Prostate gland (tissue), 2 donors: ENCODE data around the gene APBA2. TPM values are rescaled to one million over a fixed set of nuclear protein-coding genes. Genes with fewer than 3 reads are reported as not detected.
"Not testable (repeated sequence)": the region's sequence is repeated elsewhere in the genome, so short reads cannot be mapped to it uniquely, and the experiment has no call there.

ENCODE experiments used
- DNase-seq: peaks from one replicate; pipeline ENCODE4 v3.0.0-alpha.2; 2019; ENCODE audit warnings: low spot score
- H3K27ac ChIP-seq, 2 donors: fragments of 200-600 bp; sonication (generic); 2 replicates each; pipeline ENCODE4 v1.5.1; 2017 to 2019
- H3K27me3 ChIP-seq: fragments of 200-600 bp; sonication (generic); replicated peaks from 2 replicates; pipeline ENCODE4 v1.5.1; 2019; ENCODE audit not compliant: insufficient read depth
- H3K36me3 ChIP-seq, 2 donors: fragments of 200-600 bp; sonication (generic); 1 replicate in 1 of 2; 2 replicates in 1 of 2; pipeline versions ENCODE4 v1.5.1 to v1.8.1; 2017 to 2019
- H3K4me1 ChIP-seq: fragments of 200-600 bp; sonication (generic); replicated peaks from 2 replicates; pipeline ENCODE4 v1.5.1; 2019
- H3K4me3 ChIP-seq, 2 donors: fragments of 200-600 bp; sonication (generic); 2 replicates each; pipeline ENCODE4 v1.5.1; 2017 to 2019
- H3K9me3 ChIP-seq: fragments of 200-600 bp; sonication (generic); 2 replicates; pipeline ENCODE4 v1.5.1; 2017
- POLR2A ChIP-seq: fragments of 450-650 bp; IDR thresholded peaks from one replicate; pipeline ENCODE4 v1.6.1; 2016; ENCODE audit warnings: antibody characterized with exemption, mild to moderate bottlenecking
- POLR2AphosphoS5 ChIP-seq: sonication (generic); formaldehyde crosslinking; IDR thresholded peaks from one replicate; pipeline ENCODE4 v1.6.1; 2017; ENCODE audit warnings: antibody characterized with exemption
- WGBS: methylation state at CpG from one replicate; pipeline ENCODE4 v1.1.5; 2018; 5-methylcytosine and 5-hydroxymethylcytosine counted together
- intact Hi-C: fragments of 100-400 bp; cut with DNase I; formaldehyde crosslinking; loops from one replicate; pipeline ENCODE4 v1.14.2; 2022
- total RNA-seq, 2 donors: library from RNA; depleted of rRNA; stranded (reverse); fragments of >200 nt; gene quantifications; one replicate each; pipeline ENCODE4 v1.1.0, GENCODE V29; 2016
- TF ChIP-seq, protein P1 (sequence below), 4 experiments: fragments of 200-600 bp in 2 of 4; fragments of 450-650 bp in 2 of 4; sonication (generic) in 2 of 4; IDR thresholded peaks; 1 replicate in 3 of 4; 2 replicates in 1 of 4; pipeline ENCODE4 v1.5.1; 2016 to 2019; ENCODE audit warnings: antibody characterized with exemption in 4 of 4, mild to moderate bottlenecking in 2 of 4, moderate library complexity in 2 of 4

The APBA2 gene
- total RNA-seq, 2 donors from 2014 or later: 2.6 to 25.3 TPM

DNA sequence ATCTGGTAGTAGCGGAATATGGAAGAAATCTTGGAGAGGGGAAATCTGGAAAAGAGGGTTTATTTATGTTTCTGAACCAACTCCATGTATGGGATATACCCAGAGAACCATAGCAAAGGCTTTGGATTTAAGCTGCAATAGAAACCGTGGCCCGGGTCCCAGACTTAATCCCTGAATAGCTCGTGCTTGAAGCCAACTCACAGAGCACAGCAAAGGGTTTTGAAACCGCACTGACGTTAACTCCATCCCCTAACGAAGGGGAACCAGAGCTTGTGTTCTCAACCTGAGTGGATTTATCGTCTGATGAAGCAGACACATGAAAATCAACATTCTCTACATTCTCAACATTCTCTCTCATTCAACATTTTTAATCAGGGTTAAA, 154.6 kb downstream of the APBA2 start:
- Histone ChIP-seq H3K27me3 (no peaks in the 10 kb centered on the region), H3K27ac (no peak overlapping the region), H3K4me1 (no peaks in the 10 kb centered on the region), H3K36me3 (no peaks in the 10 kb centered on the region), H3K4me3 (no peak overlapping the region), H3K9me3 (no peaks in the 10 kb centered on the region)
- intact Hi-C loops: no loop called here
- no peak for DNase-seq
- TF ChIP-seq, protein P1, sequence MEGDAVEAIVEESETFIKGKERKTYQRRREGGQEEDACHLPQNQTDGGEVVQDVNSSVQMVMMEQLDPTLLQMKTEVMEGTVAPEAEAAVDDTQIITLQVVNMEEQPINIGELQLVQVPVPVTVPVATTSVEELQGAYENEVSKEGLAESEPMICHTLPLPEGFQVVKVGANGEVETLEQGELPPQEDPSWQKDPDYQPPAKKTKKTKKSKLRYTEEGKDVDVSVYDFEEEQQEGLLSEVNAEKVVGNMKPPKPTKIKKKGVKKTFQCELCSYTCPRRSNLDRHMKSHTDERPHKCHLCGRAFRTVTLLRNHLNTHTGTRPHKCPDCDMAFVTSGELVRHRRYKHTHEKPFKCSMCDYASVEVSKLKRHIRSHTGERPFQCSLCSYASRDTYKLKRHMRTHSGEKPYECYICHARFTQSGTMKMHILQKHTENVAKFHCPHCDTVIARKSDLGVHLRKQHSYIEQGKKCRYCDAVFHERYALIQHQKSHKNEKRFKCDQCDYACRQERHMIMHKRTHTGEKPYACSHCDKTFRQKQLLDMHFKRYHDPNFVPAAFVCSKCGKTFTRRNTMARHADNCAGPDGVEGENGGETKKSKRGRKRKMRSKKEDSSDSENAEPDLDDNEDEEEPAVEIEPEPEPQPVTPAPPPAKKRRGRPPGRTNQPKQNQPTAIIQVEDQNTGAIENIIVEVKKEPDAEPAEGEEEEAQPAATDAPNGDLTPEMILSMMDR (IDR thresholded peaks at IDR 0.05): no peak
- TF ChIP-seq POLR2AphosphoS5 (no peak), POLR2A (no peak)
- WGBS: 78% methylated on average over 8 of the region's 8 CpGs

DNA sequence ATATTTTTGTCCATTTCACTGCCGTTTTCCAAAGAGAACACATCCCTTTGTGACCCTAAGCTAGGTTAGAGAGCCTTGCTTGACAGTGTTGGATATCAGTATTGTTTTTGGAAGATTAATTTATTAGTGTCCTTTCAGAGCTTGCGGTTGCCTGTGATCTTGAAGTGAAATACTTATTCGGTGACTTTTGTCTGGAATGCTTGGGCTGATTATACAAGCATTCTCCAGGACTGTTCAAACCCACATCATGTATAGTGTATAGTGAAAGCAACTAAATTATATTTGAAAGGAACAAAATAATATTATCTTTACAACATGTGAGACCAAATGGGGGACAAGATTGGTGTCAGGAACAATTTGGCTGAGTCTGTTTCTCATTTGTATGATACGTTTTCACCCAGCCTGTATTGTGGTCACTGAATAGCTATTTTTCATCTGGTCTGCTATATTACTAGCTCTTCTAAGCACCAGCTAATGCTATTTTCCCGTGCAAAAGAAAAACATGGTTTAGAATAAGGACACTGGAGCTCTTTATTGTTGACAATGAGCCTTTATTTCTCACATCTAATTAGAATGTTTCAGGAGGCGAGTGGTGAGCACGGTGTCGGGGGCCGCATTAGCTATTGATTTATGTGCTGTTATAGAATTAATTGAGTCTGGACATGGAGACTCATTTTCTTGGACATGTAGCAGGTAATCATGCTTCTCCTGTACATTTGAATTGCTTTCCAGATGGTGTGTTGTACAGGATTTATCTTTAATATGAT, 158.1 kb downstream of the APBA2 start:
- 64% methylated on average over 9 of the region's 9 CpGs for whole genome bisulfite sequencing
- TF ChIP-seq, protein P1 (IDR thresholded peaks at IDR 0.05): no peak
- no peak for TF ChIP-seq POLR2AphosphoS5
- no peak for TF ChIP-seq POLR2A
- intact Hi-C loops: no loop called here

DNA sequence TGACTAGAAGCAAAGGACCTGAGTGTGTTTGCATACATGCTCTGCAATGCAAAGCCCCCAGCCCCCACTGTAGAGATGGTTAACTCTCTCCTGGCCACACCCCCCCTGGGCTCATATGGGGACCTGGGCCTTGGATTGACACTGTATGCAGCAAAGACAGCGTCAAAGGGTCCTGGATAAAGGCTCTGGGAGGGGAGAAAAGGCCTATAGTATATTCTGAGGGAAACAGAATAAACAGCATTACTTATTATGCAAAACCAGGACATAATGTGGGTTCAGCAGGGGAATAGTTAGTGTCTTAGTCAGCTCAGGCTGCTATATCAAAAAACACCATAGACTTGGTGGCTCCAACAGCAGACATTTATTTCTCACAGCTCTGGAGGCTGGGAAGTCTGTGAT, 158.7 kb downstream of the APBA2 start:
- Histone ChIP-seq H3K27me3 (no peaks in the 10 kb centered on the region), H3K4me1 (no peaks in the 10 kb centered on the region), H3K27ac (no peak overlapping the region), H3K4me3 (no peak overlapping the region), H3K9me3 (no peaks in the 10 kb centered on the region), H3K36me3 (no peaks in the 10 kb centered on the region)
- WGBS: 93% methylated on average over 1 of the region's 1 CpG
- intact Hi-C loops: no loop called here
- no peak for DNase-seq
- TF ChIP-seq, protein P1 (IDR thresholded peaks at IDR 0.05): no peak
- TF ChIP-seq POLR2AphosphoS5 (no peak), POLR2A (no peak)

More for the DNA sequence above, 158.1 kb downstream of the APBA2 start:
- no peak overlapping the region for H3K27ac ChIP-seq
- H3K36me3 ChIP-seq: no peaks in the 10 kb centered on the region
- DNase-seq: no peak
- H3K4me3 ChIP-seq: no peak overlapping the region
- H3K4me1 ChIP-seq: no peaks in the 10 kb centered on the region
- no peaks in the 10 kb centered on the region for H3K27me3 ChIP-seq
- H3K9me3 ChIP-seq: no peaks in the 10 kb centered on the region

DNA sequence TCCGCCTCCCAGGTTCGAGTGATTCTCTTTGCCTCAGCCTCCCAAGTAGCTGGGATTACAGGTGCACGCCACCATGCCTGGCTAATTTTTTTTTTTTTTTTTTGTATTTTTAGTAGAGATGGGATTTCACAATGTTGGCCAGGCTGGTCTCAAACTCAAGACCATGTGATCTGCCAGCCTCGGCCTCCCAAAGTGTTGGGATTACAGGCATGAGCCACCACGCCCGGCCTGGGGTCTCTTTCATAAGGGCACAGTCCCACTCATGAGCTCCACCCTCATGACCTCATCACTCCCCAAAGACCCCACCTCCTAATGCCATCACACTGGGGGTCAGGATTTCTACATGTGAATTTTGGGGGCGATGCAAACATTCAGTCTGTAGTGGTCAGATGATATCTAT, 159.4 kb downstream of the APBA2 start:
- H3K4me3 ChIP-seq, H3K36me3 ChIP-seq, DNase-seq, H3K4me1 ChIP-seq, H3K27me3 ChIP-seq, intact Hi-C loops, H3K27ac ChIP-seq, H3K9me3 ChIP-seq: not testable (repeated sequence)
- WGBS: 95% methylated on average over 7 of the region's 7 CpGs

DNA sequence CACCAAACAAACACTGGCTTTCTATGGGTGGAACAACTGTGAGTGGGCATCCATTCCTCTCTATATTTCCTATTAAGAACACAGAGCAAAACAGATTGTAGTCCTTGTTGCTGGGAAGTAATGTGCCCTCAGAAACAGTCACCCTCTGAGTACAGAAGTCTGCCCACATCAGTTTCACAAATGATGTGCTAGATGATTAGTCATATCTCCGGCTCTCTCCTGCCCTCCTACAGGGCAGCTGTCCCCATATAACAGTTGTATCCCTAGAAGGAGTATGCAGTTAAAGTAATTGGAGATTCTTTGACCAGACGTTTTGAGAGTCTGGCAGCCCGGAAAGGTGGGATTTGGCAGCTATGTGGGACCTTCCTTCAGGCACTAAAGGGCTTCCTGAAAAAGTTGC, 159.9 kb downstream of the APBA2 start:
- H3K4me3 ChIP-seq: no peak overlapping the region
- no peaks in the 10 kb centered on the region for H3K36me3 ChIP-seq
- H3K27me3 ChIP-seq: no peaks in the 10 kb centered on the region
- no peaks in the 10 kb centered on the region for H3K9me3 ChIP-seq
- 68% methylated on average over 3 of the region's 3 CpGs for WGBS
- DNase-seq: no peak
- no peaks in the 10 kb centered on the region for H3K4me1 ChIP-seq
- H3K27ac ChIP-seq: no peak overlapping the region
- intact Hi-C loops: no loop called here
- TF ChIP-seq, protein P1 (IDR thresholded peaks at IDR 0.05): no peak
- no peak for TF ChIP-seq POLR2A
- no peak for TF ChIP-seq POLR2AphosphoS5
